Natural killer cell (primary cell): Measurements from ENCODE around the gene DGKZ. TPM values are rescaled to one million over a fixed set of nuclear protein-coding genes. Genes with fewer than 3 reads are reported as not detected.
A peak's percentile ranks its signal among the peaks of the same experiment; 100 is the strongest.

Source experiments
- ATAC-seq, 3 donors: fragments of 150-1000 bp in 2 of 3; fragments of 200-7000 bp in 1 of 3; cut with Tn5 transposase; 1 replicate in 1 of 3; 2 replicates in 2 of 3; pipeline ENCODE4 v1.10.0; 2021; ENCODE audit warnings: mild to moderate bottlenecking in 2 of 3, moderate library complexity in 2 of 3
- DNase-seq, 2 donors: peaks; one replicate each; pipeline versions ENCODE4 v3.0.0 to v3.0.0-alpha.2; 2013 to 2021; ENCODE audit warnings: mixed read lengths in 1 of 2
- H3K27ac ChIP-seq: one replicate; pipeline ENCODE4 v1.5.1; 2013; ENCODE audit warnings: mild to moderate bottlenecking, low read length
- H3K27me3 ChIP-seq: one replicate; pipeline ENCODE4 v1.6.1; 2013; ENCODE audit warnings: low read length; ENCODE audit not compliant: control insufficient read depth, insufficient read depth
- H3K36me3 ChIP-seq: one replicate; pipeline ENCODE4 v1.6.1; 2013; ENCODE audit warnings: low read length; ENCODE audit not compliant: control insufficient read depth, insufficient read depth
- H3K4me1 ChIP-seq: one replicate; pipeline ENCODE4 v1.6.1; 2013; ENCODE audit warnings: low read length; ENCODE audit not compliant: control insufficient read depth, insufficient read depth
- H3K4me3 ChIP-seq: one replicate; pipeline ENCODE4 v1.5.1; 2013; ENCODE audit warnings: low read length
- H3K9me3 ChIP-seq: one replicate; pipeline ENCODE4 v1.6.1; 2013; ENCODE audit warnings: low read length; ENCODE audit not compliant: control insufficient read depth, insufficient read depth
- H3K27ac Mint-ChIP-seq, 2 donors: one replicate each; pipeline ENCODE4 v1.8.0; 2022; ENCODE audit warnings: mild to moderate bottlenecking in 2 of 2, mixed read lengths in 2 of 2, moderate library complexity in 1 of 2
- H3K27me3 Mint-ChIP-seq, 2 donors: one replicate each; pipeline ENCODE4 v1.8.0; 2022; ENCODE audit warnings: low read depth in 2 of 2, mixed read lengths in 2 of 2
- H3K36me3 Mint-ChIP-seq: one replicate; pipeline ENCODE4 v1.8.0; 2022; ENCODE audit warnings: mixed read lengths
- H3K4me1 Mint-ChIP-seq, 2 donors: one replicate each; pipeline ENCODE4 v1.8.0; 2022; ENCODE audit warnings: mixed read lengths in 2 of 2
- H3K4me3 Mint-ChIP-seq: one replicate; pipeline ENCODE4 v1.8.0; 2022; ENCODE audit warnings: mild to moderate bottlenecking, moderate library complexity, mixed read lengths
- H3K9me3 Mint-ChIP-seq, 2 donors: one replicate each; pipeline ENCODE4 v1.8.0; 2022; ENCODE audit warnings: mixed read lengths in 2 of 2
- CTCF ChIP-seq: fragments of 200-600 bp; IDR thresholded peaks from one replicate; pipeline ENCODE4 v1.8.0; 2022; ENCODE audit warnings: antibody characterized with exemption
- WGBS: methylation state at CpG from one replicate; pipeline ENCODE4 v1.1.7; 2013; ENCODE audit warnings: missing lambda C conversion rate; ENCODE audit not compliant: insufficient coverage; 5-methylcytosine and 5-hydroxymethylcytosine counted together
- intact Hi-C: fragments of 100-400 bp; cut with micrococcal nuclease; formaldehyde crosslinking; loops from one replicate; pipeline ENCODE4 v1.14.2; 2022
- total RNA-seq, 4 donors: library from RNA; stranded (reverse); fragments of 120-200 nt in 1 of 4; gene quantifications; one replicate each; pipeline versions ENCODE4 v1.2.3 to v1.2.4, GENCODE V29; 2013 to 2022

DGKZ gene
- total RNA-seq, 3 donors from 2014 or later (not counting 1 experiment from before 2014, with no cell fraction given) = 307 to 377 (median 350) TPM

- H3K4me3 Mint-ChIP-seq = no peak overlapping the region
- no peak overlapping the region for H3K27ac Mint-ChIP-seq
- no CpG with 5 or more reads among the region's 5 CpGs for WGBS
- intact Hi-C loops = no loop called here
- no peaks in the 10 kb centered on the region for H3K27me3 ChIP-seq
- no peaks in the 10 kb centered on the region for H3K4me1 Mint-ChIP-seq
- H3K36me3 ChIP-seq = peaks cover 43% of the 10 kb centered on the region
- no peak overlapping the region for H3K27ac ChIP-seq
- no peaks in the 10 kb centered on the region for H3K9me3 ChIP-seq
- DNase-seq (no peak), ATAC-seq (no peak)
- H3K4me1 ChIP-seq = no peaks in the 10 kb centered on the region
- no peak for TF ChIP-seq CTCF
- H3K9me3 Mint-ChIP-seq = no peaks in the 10 kb centered on the region
- H3K36me3 Mint-ChIP-seq = no peaks in the 10 kb centered on the region
- no peaks in the 10 kb centered on the region for H3K27me3 Mint-ChIP-seq
- H3K4me3 ChIP-seq = no peak overlapping the region
These were observed 57.3 kb downstream of the DGKZ start for GRCh38 chr11:46404476-46405017.

- H3K27ac Mint-ChIP-seq = no peak overlapping the region
- Histone ChIP-seq H3K27ac (no peak overlapping the region), H3K4me3 (no peak overlapping the region), H3K4me1 (no peaks in the 10 kb centered on the region), H3K27me3 (no peaks in the 10 kb centered on the region), H3K9me3 (no peaks in the 10 kb centered on the region), H3K36me3 (peaks cover 45% of the 10 kb centered on the region)
- H3K4me1 Mint-ChIP-seq = no peaks in the 10 kb centered on the region
- WGBS = 94% methylated on average over 10 of the region's 10 CpGs
- no peaks in the 10 kb centered on the region for H3K27me3 Mint-ChIP-seq
- TF ChIP-seq CTCF = no peak
- no peak overlapping the region for H3K4me3 Mint-ChIP-seq
- no peaks in the 10 kb centered on the region for H3K36me3 Mint-ChIP-seq
- H3K9me3 Mint-ChIP-seq = no peaks in the 10 kb centered on the region
- DNase-seq (no peak), ATAC-seq (no peak)
- intact Hi-C loops = no loop called here
These were observed 60.4 kb downstream of the DGKZ start for GRCh38 chr11:46407635-46408034.

GRCh38 chr11:46408407-46408986 lies 61.2 kb downstream of the DGKZ start:
- ATAC-seq (no peak), DNase-seq (no peak)
- Histone ChIP-seq H3K9me3 (no peaks in the 10 kb centered on the region), H3K27ac (no peak overlapping the region), H3K27me3 (no peaks in the 10 kb centered on the region), H3K4me1 (no peaks in the 10 kb centered on the region), H3K4me3 (no peak overlapping the region), H3K36me3 (peaks cover 40% of the 10 kb centered on the region)
- intact Hi-C loops = no loop called here
- no peak overlapping the region for H3K4me3 Mint-ChIP-seq
- H3K4me1 Mint-ChIP-seq = no peaks in the 10 kb centered on the region
- H3K27me3 Mint-ChIP-seq = no peaks in the 10 kb centered on the region
- no peaks in the 10 kb centered on the region for H3K9me3 Mint-ChIP-seq
- 95% methylated on average over 6 of the region's 6 CpGs for WGBS
- no peaks in the 10 kb centered on the region for H3K36me3 Mint-ChIP-seq
- H3K27ac Mint-ChIP-seq = no peak overlapping the region
- no peak for TF ChIP-seq CTCF

GRCh38 chr11:46410021-46410420 lies 62.8 kb downstream of the DGKZ start:
- Mint-ChIP-seq H3K36me3 (no peaks in the 10 kb centered on the region), H3K9me3 (no peaks in the 10 kb centered on the region), H3K27me3 (no peaks in the 10 kb centered on the region), H3K4me1 (no peaks in the 10 kb centered on the region), H3K27ac (peak overlapping the region in 1 of 2 donors; percentile 48), H3K4me3 (no peak overlapping the region)
- 96% methylated on average over 3 of the region's 5 CpGs for WGBS
- H3K27me3 ChIP-seq = no peaks in the 10 kb centered on the region
- no peak overlapping the region for H3K4me3 ChIP-seq
- no peak for TF ChIP-seq CTCF
- ATAC-seq (no peak), DNase-seq (no peak)
- H3K36me3 ChIP-seq = peaks cover 43% of the 10 kb centered on the region
- intact Hi-C loops = no loop called here
- no peaks in the 10 kb centered on the region for H3K9me3 ChIP-seq
- H3K4me1 ChIP-seq = no peaks in the 10 kb centered on the region
- H3K27ac ChIP-seq = no peak overlapping the region
